ENCODE measurements around the gene CBLIF.
"Not testable (repeated sequence)": the region's sequence is repeated elsewhere in the genome, so short reads cannot be mapped to it uniquely, and the experiment has no call there.

The CBLIF gene

GRCh38 chr11:59845399-59845798 lies at the start of gene CBLIF:
Gene CBLIF (minus strand): TSS chr11:59845499. CDS start chr11:59845453, 46 bp downstream.
- no peak for DNase-seq (ENCODE audit: low read depth)

- DNase-seq (ENCODE audit: low read depth), result no peak
Observed at GRCh38 chr11:59894616-59895015, 49.3 kb upstream of the CBLIF start.

GRCh38 chr11:59891781-59892181 lies 46.5 kb upstream of the CBLIF start:
- no peak for DNase-seq (ENCODE audit: low read depth)

- DNase-seq (ENCODE audit: low read depth), result not testable (repeated sequence)
Observed at GRCh38 chr11:59887156-59887555, 41.9 kb upstream of the CBLIF start.

GRCh38 chr11:59883597-59883996 lies 38.3 kb upstream of the CBLIF start:
- no peak for DNase-seq (ENCODE audit: low read depth)

- DNase-seq (ENCODE audit: low read depth), result no peak
Observed at GRCh38 chr11:59879567-59879966, 34.3 kb upstream of the CBLIF start.

GRCh38 chr11:59878575-59878974 lies 33.3 kb upstream of the CBLIF start, which contains the start of gene OOSP3:
Gene OOSP3 (plus strand): TSS chr11:59878782. CDS start chr11:59878809, 27 bp downstream.
- no peak for DNase-seq (ENCODE audit: low read depth)

GRCh38 chr11:59877784-59878183 lies 32.5 kb upstream of the CBLIF start:
- no peak for DNase-seq (ENCODE audit: low read depth)

- no peak for DNase-seq (ENCODE audit: low read depth)
Observed at GRCh38 chr11:59877325-59877724, 32.0 kb upstream of the CBLIF start.

- no peak for DNase-seq (ENCODE audit: low read depth)
Observed at GRCh38 chr11:59875856-59876519, 30.7 kb upstream of the CBLIF start.

- no peak for DNase-seq (ENCODE audit: low read depth)
Observed at GRCh38 chr11:59872076-59872475, 26.8 kb upstream of the CBLIF start.

- no peak for DNase-seq (ENCODE audit: low read depth)
Observed at GRCh38 chr11:59867946-59868345, 22.6 kb upstream of the CBLIF start.

- DNase-seq (ENCODE audit: low read depth), result no peak
Observed at GRCh38 chr11:59866836-59867235, 21.5 kb upstream of the CBLIF start.

- no peak for DNase-seq (ENCODE audit: low read depth)
Observed at GRCh38 chr11:59866397-59866796, 21.1 kb upstream of the CBLIF start, which contains the start of gene TCN1. Gene TCN1 (minus strand): TSS chr11:59866487. CDS start chr11:59866470, 17 bp downstream.

GRCh38 chr11:59865031-59865430 lies 19.7 kb upstream of the CBLIF start:
- no peak for DNase-seq (ENCODE audit: low read depth)

GRCh38 chr11:59862252-59862651 lies 17.0 kb upstream of the CBLIF start:
- no peak for DNase-seq (ENCODE audit: low read depth)

GRCh38 chr11:59859673-59860072 lies 14.4 kb upstream of the CBLIF start:
- DNase-seq (ENCODE audit: low read depth), result no peak

GRCh38 chr11:59857439-59858434 lies 12.4 kb upstream of the CBLIF start:
- DNase-seq (ENCODE audit: low read depth), result no peak

- DNase-seq (ENCODE audit: low read depth), result no peak
Observed at GRCh38 chr11:59854871-59855270, 9.6 kb upstream of the CBLIF start.

- not testable (repeated sequence) for DNase-seq (ENCODE audit: low read depth)
Observed at GRCh38 chr11:59851416-59851815, 6.1 kb upstream of the CBLIF start.

- DNase-seq (ENCODE audit: low read depth), result not testable (repeated sequence)
Observed at GRCh38 chr11:59849551-59849950, 4.3 kb upstream of the CBLIF start.

GRCh38 chr11:59849129-59849528 lies 3.8 kb upstream of the CBLIF start:
- DNase-seq (ENCODE audit: low read depth), result no peak

GRCh38 chr11:59848439-59848838 lies 3.1 kb upstream of the CBLIF start:
- DNase-seq (ENCODE audit: low read depth), result not testable (repeated sequence)
